VCaP (cell line): ENCODE measurements around the gene NCAPD3.

Source experiments
- H3K27ac ChIP-seq: fragments of 450-650 bp; 2 replicates; pipeline ENCODE4 v1.5.1; 2017
- TF ChIP-seq, protein P1 (sequence below): fragments of 450-650 bp; conservative IDR thresholded peaks from 2 replicates; pipeline ENCODE4 v1.5.1; 2017; ENCODE audit warnings: mild to moderate bottlenecking, moderate library complexity

The NCAPD3 gene

GRCh38 chr11:134155946-134156865 lies 67.6 kb downstream of the NCAPD3 start:
- TF ChIP-seq, protein P1, sequence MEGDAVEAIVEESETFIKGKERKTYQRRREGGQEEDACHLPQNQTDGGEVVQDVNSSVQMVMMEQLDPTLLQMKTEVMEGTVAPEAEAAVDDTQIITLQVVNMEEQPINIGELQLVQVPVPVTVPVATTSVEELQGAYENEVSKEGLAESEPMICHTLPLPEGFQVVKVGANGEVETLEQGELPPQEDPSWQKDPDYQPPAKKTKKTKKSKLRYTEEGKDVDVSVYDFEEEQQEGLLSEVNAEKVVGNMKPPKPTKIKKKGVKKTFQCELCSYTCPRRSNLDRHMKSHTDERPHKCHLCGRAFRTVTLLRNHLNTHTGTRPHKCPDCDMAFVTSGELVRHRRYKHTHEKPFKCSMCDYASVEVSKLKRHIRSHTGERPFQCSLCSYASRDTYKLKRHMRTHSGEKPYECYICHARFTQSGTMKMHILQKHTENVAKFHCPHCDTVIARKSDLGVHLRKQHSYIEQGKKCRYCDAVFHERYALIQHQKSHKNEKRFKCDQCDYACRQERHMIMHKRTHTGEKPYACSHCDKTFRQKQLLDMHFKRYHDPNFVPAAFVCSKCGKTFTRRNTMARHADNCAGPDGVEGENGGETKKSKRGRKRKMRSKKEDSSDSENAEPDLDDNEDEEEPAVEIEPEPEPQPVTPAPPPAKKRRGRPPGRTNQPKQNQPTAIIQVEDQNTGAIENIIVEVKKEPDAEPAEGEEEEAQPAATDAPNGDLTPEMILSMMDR, result no peak
- H3K27ac ChIP-seq, result no peak overlapping the region

- no peak overlapping the region for H3K27ac ChIP-seq
- TF ChIP-seq, protein P1, result no peak
These were observed 68.3 kb downstream of the NCAPD3 start for GRCh38 chr11:134155456-134155855.

- H3K27ac ChIP-seq, result no peak overlapping the region
- TF ChIP-seq, protein P1, result no peak
These were observed 69.3 kb downstream of the NCAPD3 start for GRCh38 chr11:134154441-134154840.

- TF ChIP-seq, protein P1, result no peak
- no peak overlapping the region for H3K27ac ChIP-seq
These were observed 70.4 kb downstream of the NCAPD3 start for GRCh38 chr11:134153147-134153905.

DNA sequence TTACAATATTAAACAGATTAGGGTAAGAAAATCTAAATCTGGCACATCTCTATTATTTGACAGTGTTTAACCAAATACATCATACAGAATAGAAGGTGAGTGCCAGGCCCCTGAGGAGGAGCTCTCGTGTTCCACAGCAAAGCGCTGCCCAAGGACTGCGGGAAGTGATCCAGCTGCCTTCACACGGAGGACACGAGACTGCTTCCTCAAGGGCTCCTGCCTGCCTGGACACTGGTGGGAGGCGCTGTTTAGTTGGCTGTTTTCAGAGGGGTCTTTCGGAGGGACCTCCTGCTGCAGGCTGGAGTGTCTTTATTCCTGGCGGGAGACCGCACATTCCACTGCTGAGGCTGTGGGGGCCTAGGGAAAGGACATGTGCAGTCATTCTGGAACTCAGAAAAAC lies 71.1 kb downstream of the NCAPD3 start:
- TF ChIP-seq, protein P1, result no peak
- H3K27ac ChIP-seq, result no peak overlapping the region

GRCh38 chr11:134151083-134151747 lies 72.6 kb downstream of the NCAPD3 start:
- no peak overlapping the region for H3K27ac ChIP-seq
- TF ChIP-seq, protein P1, result no peak
